NOMO-1 treated with DMSO at 0.1 percent for 48 hours (cell line): Measurements from ENCODE around the gene SLC4A4.

ENCODE experiments used
- DNase-seq: peaks from one replicate; lab custom pipeline; 2025; ENCODE audit not compliant: unreplicated experiment; lab: John Stamatoyannopoulos, UW

Gene SLC4A4

GRCh38 chr4:71356924-71357663, 18.3 kb downstream of the SLC4A4 start:
- DNase-seq: no peak

GRCh38 chr4:71360844-71361243, 22.0 kb downstream of the SLC4A4 start:
- no peak for DNase-seq

- no peak for DNase-seq
Measured at GRCh38 chr4:71361476-71361875, 22.7 kb downstream of the SLC4A4 start.

- DNase-seq: no peak
Measured at GRCh38 chr4:71366766-71367165, 27.9 kb downstream of the SLC4A4 start.

- DNase-seq: no peak
Measured at GRCh38 chr4:71367546-71367945, 28.7 kb downstream of the SLC4A4 start.

GRCh38 chr4:71368906-71369305, 30.1 kb downstream of the SLC4A4 start:
- DNase-seq: no peak

GRCh38 chr4:71369536-71369935, 30.7 kb downstream of the SLC4A4 start:
- no peak for DNase-seq

- no peak for DNase-seq
Measured at GRCh38 chr4:71375494-71375893, 36.7 kb downstream of the SLC4A4 start.

GRCh38 chr4:71377561-71377960, 38.7 kb downstream of the SLC4A4 start:
- no peak for DNase-seq

GRCh38 chr4:71379126-71379525, 40.3 kb downstream of the SLC4A4 start:
- no peak for DNase-seq

- no peak for DNase-seq
Measured at GRCh38 chr4:71380788-71381187, 42.0 kb downstream of the SLC4A4 start.

- no peak for DNase-seq
Measured at GRCh38 chr4:71382125-71382899, 43.5 kb downstream of the SLC4A4 start.

- no peak for DNase-seq
Measured at GRCh38 chr4:71382900-71383560, 44.2 kb downstream of the SLC4A4 start.

GRCh38 chr4:71383984-71384383, 45.2 kb downstream of the SLC4A4 start:
- DNase-seq: no peak

GRCh38 chr4:71389149-71389827, 50.5 kb downstream of the SLC4A4 start:
- no peak for DNase-seq

GRCh38 chr4:71392109-71392508, 53.3 kb downstream of the SLC4A4 start:
- no peak for DNase-seq

- no peak for DNase-seq
Measured at GRCh38 chr4:71396382-71396781, 57.6 kb downstream of the SLC4A4 start.

- no peak for DNase-seq
Measured at GRCh38 chr4:71400810-71401209, 62.0 kb downstream of the SLC4A4 start.

GRCh38 chr4:71402616-71403015, 63.8 kb downstream of the SLC4A4 start:
- DNase-seq: no peak

- no peak for DNase-seq
Measured at GRCh38 chr4:71404049-71404448, 65.2 kb downstream of the SLC4A4 start.

GRCh38 chr4:71405791-71406190, 67.0 kb downstream of the SLC4A4 start:
- no peak for DNase-seq
